Common myeloid progenitor, CD34-positive (primary cell): ENCODE data around the gene ST3GAL5.

Source experiments
- CTCF ChIA-PET: fragments of 350-600 bp; sonication (Branson Sonifier 250); formaldehyde crosslinking; loops from one replicate; lab custom pipeline; 2021; ENCODE audit warnings: antibody characterized with exemption; lab: Charles Lee
- POLR2A ChIA-PET: fragments of 350-600 bp; sonication (Branson Sonifier 250); formaldehyde crosslinking; loops from one replicate; lab custom pipeline; 2021; ENCODE audit warnings: antibody characterized with exemption; lab: Charles Lee
- DNase-seq, 3 donors: peaks; one replicate each; pipeline versions ENCODE4 v3.0.0 to v3.0.0-alpha.2; 2013
- H3K27ac ChIP-seq, 2 experiments: 1 replicate in 1 of 2; 2 replicates in 1 of 2; pipeline ENCODE4 v1.7.0; 2013; ENCODE audit warnings: inconsistent platforms in 2 of 2, low read length in 2 of 2, mild to moderate bottlenecking in 2 of 2, low read depth in 1 of 2, moderate library complexity in 1 of 2; ENCODE audit not compliant: severe bottlenecking in 2 of 2, insufficient read depth in 1 of 2, poor library complexity in 1 of 2
- H3K27me3 ChIP-seq, 5 experiments: replicated peaks in 2 of 5; 1 replicate in 3 of 5; 2 replicates in 2 of 5; pipeline versions ENCODE4 v1.6.1 to v1.7.0; 2013; ENCODE audit warnings: low read length in 4 of 5, mild to moderate bottlenecking in 2 of 5, moderate library complexity in 2 of 5, inconsistent platforms in 1 of 5; ENCODE audit not compliant: insufficient read depth in 5 of 5, control insufficient read depth in 4 of 5
- H3K36me3 ChIP-seq, 4 experiments: 1 replicate in 2 of 4; 2 replicates in 2 of 4; pipeline versions ENCODE4 v1.6.1 to v1.7.0; 2013; ENCODE audit warnings: low read length in 3 of 4, control low read depth in 1 of 4, mild to moderate bottlenecking in 1 of 4; ENCODE audit not compliant: control insufficient read depth in 4 of 4, insufficient read depth in 4 of 4
- H3K4me1 ChIP-seq, 4 experiments: 1 replicate in 3 of 4; 2 replicates in 1 of 4; pipeline versions ENCODE4 v1.6.1 to v1.7.1; 2013; ENCODE audit warnings: low read length in 3 of 4, mild to moderate bottlenecking in 3 of 4, control low read depth in 1 of 4, inconsistent platforms in 1 of 4, moderate library complexity in 1 of 4; ENCODE audit not compliant: control insufficient read depth in 4 of 4, insufficient read depth in 4 of 4; ENCODE audit errors: control extremely low read depth in 1 of 4
- H3K4me3 ChIP-seq, 7 experiments: 1 replicate in 4 of 7; 2 replicates in 3 of 7; pipeline versions ENCODE4 v1.5.1 to v1.7.0; 2013; ENCODE audit warnings: mild to moderate bottlenecking in 7 of 7, low read length in 6 of 7, moderate library complexity in 6 of 7, inconsistent platforms in 2 of 7, low read depth in 2 of 7, control low read depth in 1 of 7; ENCODE audit not compliant: insufficient read depth in 4 of 7, control insufficient read depth in 1 of 7; ENCODE audit errors: extremely low read depth in 1 of 7
- H3K9me3 ChIP-seq, 5 experiments: 1 replicate in 4 of 5; 2 replicates in 1 of 5; pipeline versions ENCODE4 v1.6.1 to v1.7.1; 2013; ENCODE audit warnings: low read length in 4 of 5, mild to moderate bottlenecking in 2 of 5, inconsistent platforms in 1 of 5, low read depth in 1 of 5, moderate library complexity in 1 of 5; ENCODE audit not compliant: control insufficient read depth in 4 of 5, insufficient read depth in 2 of 5; ENCODE audit errors: control extremely low read depth in 1 of 5
- WGBS: methylation state at CpG from one replicate; pipeline ENCODE4 v1.1.5; 2013; ENCODE audit not compliant: insufficient coverage; 5-methylcytosine and 5-hydroxymethylcytosine counted together

Gene ST3GAL5

DNA sequence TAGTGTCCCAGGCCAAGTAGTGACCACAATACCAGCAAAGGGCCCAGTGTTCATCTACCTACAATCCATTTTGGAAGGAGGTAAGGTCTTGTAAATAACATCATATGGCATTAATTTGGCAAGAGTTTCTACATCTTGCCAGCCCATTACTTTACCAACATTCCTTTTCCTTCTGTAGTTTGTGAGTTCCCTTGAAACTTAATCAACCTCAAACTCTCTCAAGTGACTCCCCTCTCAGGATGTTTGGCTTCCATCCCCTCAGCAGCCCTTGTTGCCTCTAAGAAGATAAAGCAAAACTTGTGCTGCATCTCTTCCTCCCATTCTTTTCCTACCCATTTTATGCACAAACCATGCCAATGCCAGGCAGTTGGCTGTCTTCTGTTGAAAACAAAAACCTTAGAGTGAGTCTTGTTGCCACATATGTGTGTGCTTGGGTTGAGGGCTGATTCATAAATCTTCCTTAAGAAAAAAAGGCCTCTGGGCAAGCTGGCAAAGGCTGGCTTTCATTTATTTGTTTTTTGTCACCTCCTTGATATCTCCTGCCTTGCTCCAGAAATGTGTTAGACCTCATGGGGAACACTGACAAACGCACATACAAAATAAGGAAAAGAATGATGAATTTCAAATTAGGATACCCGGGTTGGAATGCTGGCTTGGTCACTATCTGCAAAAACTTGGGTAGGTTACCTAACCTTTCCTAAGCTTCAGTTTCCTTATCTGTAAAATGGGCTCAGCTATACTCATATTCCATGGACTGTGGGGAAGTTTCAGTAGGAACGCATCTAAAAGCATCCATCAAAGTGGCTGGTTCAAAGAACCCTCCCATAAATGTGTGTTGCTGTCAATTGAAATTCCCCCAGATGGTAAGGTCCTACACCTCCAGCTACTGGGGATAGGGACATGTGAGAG lies 29.4 kb upstream of the ST3GAL5 start:
- whole genome bisulfite sequencing: 100% methylated on average over 2 of the region's 3 CpGs
- CTCF ChIA-PET: interaction anchor here (1.0 to 1.4 kb wide), 3 partner anchors 10 to 14 kb away, joined by 3 read pairs; no protein-coding TSS in a partner anchor
- POLR2A ChIA-PET: no interaction called here

DNA sequence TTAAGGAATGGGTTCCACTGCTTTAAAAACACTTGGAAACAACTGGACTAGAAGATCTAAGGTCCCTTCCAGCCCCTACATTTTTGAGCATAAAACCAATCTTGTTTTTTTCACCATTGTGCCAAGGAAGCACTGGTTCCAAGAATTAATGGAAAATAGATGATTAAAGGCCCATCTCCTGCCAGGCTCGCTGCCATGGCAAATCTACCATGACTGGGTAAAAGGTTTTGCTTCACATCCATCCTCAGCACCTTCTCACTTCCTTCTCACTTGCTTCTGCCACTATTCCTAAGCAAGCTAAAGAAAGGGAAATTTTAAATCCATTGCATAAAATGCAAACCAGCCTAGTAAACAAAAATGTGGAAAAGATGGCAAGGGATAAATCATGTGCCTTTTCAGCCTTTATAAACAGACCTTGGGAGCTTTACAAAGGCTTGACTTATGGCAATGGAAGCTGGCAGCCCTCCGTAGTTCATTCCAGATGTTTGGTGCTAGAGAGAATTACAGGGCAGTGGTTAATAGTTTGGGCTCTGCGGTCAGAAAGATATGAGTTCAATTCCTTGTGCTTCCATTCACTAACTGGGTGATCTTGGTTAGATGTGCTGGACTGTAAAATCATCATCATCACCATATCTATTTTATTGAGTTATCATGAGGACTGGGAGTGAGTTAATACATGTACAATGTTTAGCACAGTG lies 27.0 kb upstream of the ST3GAL5 start:
- POLR2A ChIA-PET: interaction anchor here (0.7 kb wide), 1 partner anchor 110 kb away, joined by 4 read pairs; no protein-coding TSS in a partner anchor
- peaks cover 0 to 8% (median 0%) of the 10 kb centered on the region in 4 experiments for H3K4me1 ChIP-seq
- H3K9me3 ChIP-seq: no peaks in the 10 kb centered on the region
- no peaks in the 10 kb centered on the region for H3K36me3 ChIP-seq
- H3K4me3 ChIP-seq: no peak overlapping the region
- WGBS: no CpG with 5 or more reads among the region's 3 CpGs
- CTCF ChIA-PET: interaction anchor here (0.8 to 1.6 kb wide), 2 partner anchors 27 to 120 kb away, joined by 3 to 5 read pairs; partner anchors contain the start of gene ST3GAL5
- no peak overlapping the region for H3K27ac ChIP-seq
- H3K27me3 ChIP-seq: no peaks in the 10 kb centered on the region
- DNase-seq: no peak

More for the DNA sequence above, 29.4 kb upstream of the ST3GAL5 start:
- no peaks in the 10 kb centered on the region for H3K36me3 ChIP-seq
- H3K9me3 ChIP-seq: no peaks in the 10 kb centered on the region
- no peaks in the 10 kb centered on the region for H3K4me1 ChIP-seq
- DNase-seq: no peak
- no peak overlapping the region for H3K4me3 ChIP-seq
- H3K27ac ChIP-seq: no peak overlapping the region
- H3K27me3 ChIP-seq: no peaks in the 10 kb centered on the region

DNA sequence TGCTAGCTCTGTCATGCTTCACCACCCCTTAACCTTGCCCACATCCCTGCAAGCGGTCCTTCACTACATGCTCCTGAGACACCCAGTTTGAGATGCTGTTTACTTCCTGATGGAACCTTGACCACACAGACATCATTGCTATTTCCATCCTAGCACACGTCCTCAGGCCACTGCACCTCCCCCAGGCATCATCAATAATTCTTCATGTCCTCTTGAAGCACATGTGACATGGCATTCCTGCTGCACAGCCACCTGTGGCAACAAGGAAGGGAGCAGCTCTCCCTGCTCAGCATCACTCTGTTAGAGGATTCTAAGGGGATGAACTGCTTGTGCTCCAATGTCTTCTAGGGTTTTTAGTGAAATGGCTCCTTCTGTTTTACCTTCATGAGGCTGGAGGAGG lies 26.1 kb upstream of the ST3GAL5 start:
- Histone ChIP-seq H3K36me3 (no peaks in the 10 kb centered on the region), H3K4me1 (peaks cover 0 to 9% (median 0%) of the 10 kb centered on the region in 4 experiments), H3K4me3 (no peak overlapping the region), H3K27me3 (no peaks in the 10 kb centered on the region), H3K9me3 (no peaks in the 10 kb centered on the region), H3K27ac (no peak overlapping the region)
- POLR2A ChIA-PET: no interaction called here
- WGBS: 57% methylated on average over 2 of the region's 2 CpGs
- DNase-seq: no peak
- CTCF ChIA-PET: interaction anchor here (1.2 to 1.6 kb wide), 2 partner anchors 11 to 88 kb away, joined by 4 to 5 read pairs; no protein-coding TSS in a partner anchor

DNA sequence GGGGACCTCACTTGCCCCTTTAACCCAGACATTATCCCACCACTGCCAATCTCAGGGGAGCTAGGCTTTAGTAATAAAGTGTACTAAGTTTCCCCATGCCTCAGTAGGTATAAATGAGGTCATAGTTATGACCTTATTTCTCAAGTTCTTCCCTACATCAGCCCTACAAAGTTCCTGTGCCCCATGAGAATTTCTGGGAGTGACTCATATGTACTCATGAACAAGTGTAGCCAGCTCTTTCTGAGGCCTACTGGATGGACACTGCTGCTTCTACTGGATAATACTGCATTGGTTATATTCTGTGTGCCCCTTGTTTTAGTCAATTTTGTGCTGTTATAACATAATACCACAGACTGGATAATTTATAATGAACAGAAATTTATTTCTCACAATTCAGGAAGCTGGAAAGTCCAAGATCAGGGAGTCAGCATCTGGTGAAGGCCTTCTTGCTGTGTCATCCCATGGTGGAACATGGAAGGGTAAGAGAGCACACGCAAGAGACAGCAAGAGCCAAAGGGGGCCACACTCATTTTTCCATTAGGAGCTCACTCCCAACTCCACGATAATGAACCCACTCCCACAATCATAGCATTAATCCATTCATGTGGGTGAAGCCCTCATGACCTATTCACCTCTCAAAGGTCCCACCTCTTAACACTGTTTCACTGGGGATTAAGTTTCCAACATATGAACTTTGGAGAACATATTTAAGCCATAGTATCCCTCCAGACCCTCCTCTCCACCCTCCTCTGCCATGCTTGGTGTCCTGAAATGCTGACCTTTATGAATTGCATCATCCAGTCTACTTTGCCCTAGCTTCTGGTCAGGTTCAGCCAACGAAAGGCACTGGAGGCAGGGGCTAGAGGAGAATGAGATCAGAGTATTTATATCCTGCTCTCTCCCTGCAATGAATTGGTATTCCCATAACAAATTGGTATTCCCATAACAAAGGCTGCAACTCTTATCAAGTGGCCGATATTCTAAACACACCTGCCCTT lies 25.4 kb upstream of the ST3GAL5 start:
- H3K9me3 ChIP-seq: no peaks in the 10 kb centered on the region
- no peaks in the 10 kb centered on the region for H3K27me3 ChIP-seq
- POLR2A ChIA-PET: no interaction called here
- CTCF ChIA-PET: interaction anchor here (1.2 to 1.6 kb wide), 2 partner anchors 10 to 87 kb away, joined by 4 to 5 read pairs; no protein-coding TSS in a partner anchor
- DNase-seq: no peak
- H3K36me3 ChIP-seq: no peaks in the 10 kb centered on the region
- H3K27ac ChIP-seq: no peak overlapping the region
- H3K4me1 ChIP-seq: peaks cover 0 to 9% (median 0%) of the 10 kb centered on the region in 4 experiments
- no peak overlapping the region for H3K4me3 ChIP-seq
- 83% methylated on average over 3 of the region's 4 CpGs for WGBS

DNA sequence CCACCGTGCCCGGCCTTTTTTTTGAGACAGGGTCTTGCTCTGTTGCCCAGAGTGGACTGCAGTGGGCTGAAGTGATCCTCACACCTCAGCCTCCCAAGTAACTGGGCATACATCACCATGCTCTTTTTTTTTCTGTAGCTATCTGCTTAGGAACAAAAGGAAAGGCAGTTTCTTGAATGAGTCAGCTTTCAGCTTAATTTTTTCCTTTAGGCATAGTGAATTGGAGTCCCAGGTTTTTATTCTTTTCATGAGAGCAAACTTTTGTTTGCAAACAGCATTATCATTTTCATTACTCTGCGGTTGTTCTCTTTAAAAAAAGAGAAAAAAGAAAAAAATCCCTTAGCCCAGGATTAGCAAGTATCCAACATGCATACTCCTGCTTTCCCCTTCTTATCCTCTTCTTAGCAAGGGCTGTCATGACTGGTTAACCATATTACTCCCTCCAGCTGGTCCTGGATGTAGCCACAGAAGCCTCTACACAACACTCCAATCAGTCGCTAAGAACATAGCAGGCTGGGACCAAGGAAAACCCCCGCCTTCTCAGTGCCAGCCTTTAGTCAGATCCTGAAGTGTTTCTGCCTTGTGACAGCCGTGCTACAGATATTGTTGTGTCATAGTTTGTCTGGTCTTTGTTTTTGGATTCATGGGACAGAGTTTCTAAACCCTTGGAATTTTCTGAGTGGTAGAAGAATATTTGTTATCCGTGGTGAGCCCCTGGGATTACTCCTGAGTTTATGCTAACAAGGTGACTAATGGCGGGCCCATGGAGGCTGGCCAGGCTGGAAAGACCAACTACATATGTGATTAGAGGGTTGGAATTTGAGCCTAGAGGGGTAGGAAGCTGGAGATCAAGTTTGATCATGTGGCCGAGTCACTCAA lies 23.3 kb upstream of the ST3GAL5 start:
- POLR2A ChIA-PET: no interaction called here
- DNase-seq: no peak
- Histone ChIP-seq H3K27me3 (no peaks in the 10 kb centered on the region), H3K4me1 (peaks cover 0 to 9% (median 5%) of the 10 kb centered on the region in 4 experiments), H3K4me3 (no peak overlapping the region), H3K27ac (no peak overlapping the region), H3K9me3 (no peaks in the 10 kb centered on the region), H3K36me3 (no peaks in the 10 kb centered on the region)
- CTCF ChIA-PET: interaction anchor here (0.6 to 1.3 kb wide), 3 partner anchors 20 to 67 kb away, joined by 3 to 4 read pairs (median 3); no protein-coding TSS in a partner anchor
- WGBS: 92% methylated on average over 5 of the region's 9 CpGs

DNA sequence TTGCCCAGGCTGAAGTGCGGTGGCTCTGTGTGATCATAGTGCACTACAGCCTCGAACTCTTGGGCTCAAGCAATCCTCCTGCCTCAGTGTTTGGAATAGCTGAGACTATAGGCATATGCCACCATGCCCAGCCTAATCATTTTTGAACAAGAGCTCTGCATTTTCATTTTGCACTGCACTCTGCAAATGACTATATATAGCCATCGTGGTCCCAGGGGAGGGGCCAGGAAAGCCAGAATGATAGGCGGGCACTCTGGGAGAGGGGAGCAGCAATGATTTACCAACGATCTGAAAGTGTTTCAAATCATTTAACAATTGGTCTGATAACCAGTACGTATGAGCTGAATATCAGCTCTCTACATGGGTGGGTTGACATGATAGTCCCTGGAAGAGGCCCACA lies 22.3 kb upstream of the ST3GAL5 start:
- H3K27ac ChIP-seq: no peak overlapping the region
- DNase-seq: no peak
- POLR2A ChIA-PET: no interaction called here

More for the DNA sequence above, 22.3 kb upstream of the ST3GAL5 start:
- no peak overlapping the region for H3K4me3 ChIP-seq
- no peaks in the 10 kb centered on the region for H3K9me3 ChIP-seq
- no peaks in the 10 kb centered on the region for H3K36me3 ChIP-seq
- no peaks in the 10 kb centered on the region for H3K27me3 ChIP-seq
- WGBS: 72% methylated on average over 6 of the region's 6 CpGs
- peaks cover 0 to 14% (median 8%) of the 10 kb centered on the region in 4 experiments for H3K4me1 ChIP-seq
- CTCF ChIA-PET: interaction anchor here (0.7 to 1.3 kb wide), 2 partner anchors 19 to 24 kb away, joined by 3 to 4 read pairs; no protein-coding TSS in a partner anchor
